HG03103 (cell line): Measurements from ENCODE around the gene ARSA.
"Not testable (repeated sequence)": the region's sequence is repeated elsewhere in the genome, so short reads cannot be mapped to it uniquely, and the experiment has no call there.

Source experiments
- ATAC-seq: cut with Tn5 transposase; IDR thresholded peaks from one replicate; pipeline ENCODE4 v1.9.1; 2021; ENCODE audit warnings: low read depth; ENCODE audit not compliant: unreplicated experiment

Gene ARSA

DNA sequence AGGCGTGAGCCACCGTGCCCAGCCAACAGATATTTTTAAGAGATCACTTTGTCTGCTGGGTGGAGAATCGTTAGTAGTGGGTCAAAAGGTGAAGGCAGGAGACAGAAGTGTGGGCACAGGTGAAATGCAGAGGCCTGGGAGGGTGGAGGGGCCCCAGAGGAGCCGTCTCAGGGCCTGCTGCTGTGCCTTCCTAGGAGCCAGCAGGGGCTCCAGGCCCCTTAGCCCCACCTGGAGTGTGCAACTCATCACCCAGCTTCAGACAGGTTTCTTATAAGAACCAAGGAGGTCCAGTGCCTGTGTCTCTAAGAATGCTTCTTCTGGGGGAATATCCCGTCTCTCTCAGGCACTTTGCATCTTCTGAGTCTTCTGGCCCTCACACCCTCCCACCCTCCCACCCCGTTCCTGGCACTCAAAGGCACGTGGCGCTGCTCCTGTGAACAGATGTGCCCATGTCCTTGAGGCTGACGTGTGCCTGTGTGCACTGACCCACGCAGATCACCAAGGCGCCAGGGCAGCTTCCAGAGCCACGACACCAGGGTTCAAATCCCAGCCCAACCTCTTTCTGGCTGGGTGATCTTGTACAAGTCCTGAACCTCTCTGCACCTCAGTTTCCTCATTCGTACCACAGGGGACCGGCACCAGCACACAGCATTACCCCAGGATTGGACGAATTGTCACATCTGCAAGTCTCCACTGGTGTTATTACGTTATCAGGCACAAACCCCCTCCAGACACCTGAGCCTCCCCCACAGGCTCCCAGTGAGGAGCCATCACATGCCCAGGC lies 3.4 kb downstream of the ARSA start:
- ATAC-seq, result no peak

DNA sequence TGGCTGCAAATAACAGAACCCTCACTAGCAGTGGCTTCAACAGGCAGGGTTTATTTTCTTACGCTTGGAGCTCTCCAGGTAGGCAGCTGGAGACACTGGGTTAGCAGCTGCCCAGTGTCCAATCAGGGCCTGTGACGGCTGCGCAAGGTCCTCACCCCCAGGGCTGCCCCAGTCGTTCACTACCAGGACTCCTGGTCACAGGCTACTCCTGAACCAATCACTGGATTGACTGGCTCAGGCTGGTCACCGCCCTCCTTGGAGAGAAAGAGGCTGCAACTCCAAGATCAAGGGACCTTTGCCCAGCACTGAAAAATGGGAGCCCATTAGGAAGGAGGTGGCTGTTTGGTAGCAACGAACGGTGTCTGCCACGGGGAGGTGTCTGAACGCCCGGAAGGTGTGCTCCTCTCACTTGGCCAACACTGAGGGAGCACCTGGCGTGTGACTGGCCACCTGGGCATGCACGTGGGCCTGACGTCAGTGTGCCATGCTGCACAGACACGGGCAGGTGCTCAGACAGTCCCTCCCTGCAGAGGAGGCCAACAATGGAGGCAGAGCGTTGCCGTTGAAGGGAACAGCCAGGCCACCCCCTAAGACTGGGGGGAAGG lies 5.1 kb downstream of the ARSA start:
- ATAC-seq, result no peak

DNA sequence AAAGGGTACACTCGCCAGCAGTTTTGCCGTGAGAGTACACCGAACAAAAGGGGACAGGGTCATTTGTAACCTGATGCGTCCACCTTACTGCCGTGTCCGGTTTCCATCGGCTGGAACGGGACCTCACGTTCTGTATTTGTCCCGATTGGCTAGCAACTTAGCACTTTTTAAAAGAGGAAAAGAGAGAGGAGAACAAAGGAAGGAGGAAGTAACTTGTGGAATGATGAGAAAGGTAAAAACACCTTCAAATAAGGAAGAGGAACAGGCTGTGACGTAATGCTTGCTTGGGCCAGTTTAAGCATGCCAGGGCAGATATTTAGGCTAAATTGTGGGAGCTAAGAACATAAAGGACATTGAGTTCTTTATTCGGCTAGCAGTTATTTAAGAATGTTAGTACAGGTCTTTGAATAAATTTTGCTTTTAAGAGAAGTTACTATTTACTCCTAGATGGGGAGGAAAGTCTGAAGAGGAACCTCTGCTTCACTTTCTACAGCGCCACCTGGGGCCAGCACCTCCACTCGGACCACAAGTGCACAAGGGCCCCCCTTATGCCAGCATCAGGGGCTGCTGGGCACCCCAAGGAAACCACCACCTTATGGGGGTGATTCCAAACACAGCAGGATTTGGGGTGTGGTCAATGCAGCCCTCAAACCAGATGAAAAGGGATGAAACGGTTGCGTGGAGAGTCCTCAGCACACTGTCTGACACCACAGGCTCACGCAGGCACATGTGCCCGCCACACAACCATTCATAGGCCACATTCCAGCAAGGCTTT lies 5.8 kb downstream of the ARSA start:
- no peak for ATAC-seq

DNA sequence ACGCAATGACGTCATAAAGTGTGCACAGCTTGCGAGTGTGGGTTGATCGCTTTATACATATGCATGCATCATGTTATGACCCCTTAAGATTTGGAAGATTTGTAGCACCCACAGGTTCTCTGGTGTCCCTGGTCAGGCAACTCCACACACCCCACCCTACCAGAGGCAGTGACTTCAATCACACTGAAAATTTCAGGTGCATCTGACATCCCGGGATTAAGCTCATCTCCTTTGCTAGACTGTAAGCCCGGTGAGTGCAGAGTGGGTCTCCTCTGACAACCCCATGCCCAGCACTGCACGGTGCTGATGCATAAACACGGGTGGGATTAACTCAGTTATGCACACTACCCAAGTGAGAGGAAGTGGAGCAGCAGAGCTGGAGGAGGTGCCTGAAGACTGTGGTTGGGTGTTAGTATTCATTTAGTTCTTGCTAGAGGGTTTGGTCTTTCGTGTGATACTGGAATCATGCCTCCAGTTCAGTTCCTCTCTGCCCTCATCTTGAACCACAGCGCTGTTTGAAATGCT lies 6.5 kb downstream of the ARSA start:
- ATAC-seq, result no peak

DNA sequence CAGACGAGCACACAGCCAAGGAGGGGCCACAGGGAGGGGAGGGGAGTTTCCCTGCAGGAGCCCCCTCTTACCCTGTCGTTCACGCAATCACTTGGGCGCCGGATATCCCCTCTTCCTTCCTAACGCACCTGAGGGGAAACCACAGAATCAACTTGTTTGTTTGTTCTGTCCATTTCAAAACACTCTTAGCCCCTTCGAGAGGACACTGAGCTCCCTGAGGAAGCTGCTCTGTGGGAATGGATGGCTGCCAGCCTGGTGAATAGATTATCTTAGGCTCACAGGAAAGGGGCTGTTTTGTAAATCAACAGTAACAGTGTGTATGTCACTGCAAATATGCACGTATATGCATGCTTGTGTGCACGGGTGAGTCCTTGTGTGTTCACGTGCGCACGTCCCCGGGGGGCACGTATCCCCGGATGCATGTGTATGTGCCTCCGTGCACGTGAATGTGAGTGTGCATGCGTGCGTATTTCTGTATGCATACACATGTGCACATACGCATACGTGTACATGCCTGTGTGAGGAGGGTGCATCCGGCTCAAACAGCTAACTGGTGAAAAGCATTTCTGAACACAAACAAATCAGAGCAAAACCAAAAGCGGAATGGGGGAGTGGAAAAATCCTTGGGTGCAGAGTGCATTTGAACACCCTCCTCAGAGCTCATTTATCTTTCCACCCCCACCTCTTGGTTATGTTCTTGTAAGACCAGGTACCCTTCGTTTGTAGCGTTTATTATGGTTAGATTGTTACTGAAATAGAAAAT lies 7.2 kb downstream of the ARSA start:
- ATAC-seq, result no peak

DNA sequence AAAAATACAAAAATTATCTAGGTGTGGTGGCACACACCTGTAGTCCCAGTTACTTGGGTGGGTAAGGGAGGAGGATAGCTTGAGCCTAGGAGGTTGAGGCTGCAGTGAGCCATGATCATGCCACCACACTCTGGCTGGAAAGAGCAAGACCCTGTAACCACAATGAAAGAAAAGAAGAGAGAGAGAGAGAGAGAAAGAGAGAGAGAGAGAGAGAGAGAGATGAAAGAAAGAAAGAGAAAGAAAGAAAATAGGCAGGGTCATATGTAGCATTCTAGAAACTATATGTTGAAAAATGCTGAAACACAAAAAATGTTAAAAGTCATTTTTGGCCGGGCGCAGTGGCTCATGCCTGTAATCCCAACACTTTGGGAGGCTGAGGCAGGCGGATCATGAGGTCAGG lies 13.7 kb downstream of the ARSA start:
- not testable (repeated sequence) for ATAC-seq

DNA sequence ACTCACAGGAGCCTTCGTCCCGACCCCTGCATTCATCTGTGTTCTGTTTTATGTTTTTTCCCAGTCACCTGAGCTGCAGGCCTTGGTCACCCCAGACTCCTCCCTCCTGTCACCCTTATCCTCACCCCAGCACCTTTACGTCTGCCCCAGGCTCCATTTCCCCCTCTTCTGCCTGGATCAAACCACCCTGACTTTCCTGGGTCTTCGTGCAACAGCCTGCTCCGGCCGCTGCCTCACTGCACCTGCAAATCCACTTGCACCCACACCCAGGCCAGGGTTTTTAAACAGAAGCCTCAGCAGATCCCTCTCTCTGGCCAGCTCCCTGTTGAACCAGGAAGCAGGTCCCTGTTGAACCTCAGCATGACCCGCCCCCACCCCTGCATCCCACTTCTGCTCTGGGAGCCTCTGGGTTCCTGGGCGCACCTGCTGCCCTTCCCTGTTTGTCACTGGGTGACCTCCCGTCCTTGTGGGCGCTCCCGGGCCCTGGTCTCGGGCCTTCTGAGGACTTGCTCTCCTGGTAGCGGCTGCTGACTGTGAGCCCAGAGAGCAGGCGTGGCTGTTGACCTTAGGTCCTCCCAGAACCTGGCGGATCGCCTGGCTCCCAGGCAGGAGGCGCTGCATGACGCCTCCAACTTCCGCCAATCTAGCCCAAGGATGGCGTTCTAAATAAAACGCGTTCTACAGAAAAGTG lies 14.5 kb downstream of the ARSA start:
- no peak for ATAC-seq

DNA sequence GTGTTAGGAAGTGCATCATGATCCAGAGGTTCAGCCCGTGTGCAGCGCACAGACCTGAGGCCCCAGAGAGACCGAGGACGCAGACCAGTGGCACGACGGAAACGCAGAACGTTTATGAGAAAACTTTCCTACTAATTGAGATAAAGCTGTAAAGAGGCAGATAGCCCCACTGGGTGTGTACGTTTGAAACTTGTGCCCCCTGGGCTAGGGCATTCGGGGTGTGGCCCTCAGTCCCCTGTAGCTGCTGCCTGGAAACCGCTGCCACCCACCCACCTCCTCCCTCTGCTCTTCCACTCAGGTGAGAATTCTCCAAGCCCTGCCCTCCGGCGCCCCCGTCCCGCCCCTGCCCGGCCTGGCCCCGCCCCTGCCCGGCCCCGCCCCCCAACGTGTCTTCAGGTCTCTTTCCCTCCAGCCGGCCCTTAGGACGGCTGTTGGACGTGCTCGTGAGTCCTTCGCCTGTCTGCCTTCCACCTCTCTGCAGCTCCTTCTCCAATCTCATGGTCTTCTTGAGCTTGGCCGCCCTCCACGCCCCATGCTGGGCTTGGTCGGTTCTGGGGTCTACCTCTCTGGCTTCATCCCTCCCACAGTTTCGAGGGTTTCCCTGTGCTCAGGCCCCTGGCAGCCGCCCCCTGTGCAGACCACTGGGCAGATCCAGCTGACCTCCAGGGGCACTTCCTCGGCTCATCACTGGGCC lies 15.3 kb downstream of the ARSA start:
- ATAC-seq, result no peak

DNA sequence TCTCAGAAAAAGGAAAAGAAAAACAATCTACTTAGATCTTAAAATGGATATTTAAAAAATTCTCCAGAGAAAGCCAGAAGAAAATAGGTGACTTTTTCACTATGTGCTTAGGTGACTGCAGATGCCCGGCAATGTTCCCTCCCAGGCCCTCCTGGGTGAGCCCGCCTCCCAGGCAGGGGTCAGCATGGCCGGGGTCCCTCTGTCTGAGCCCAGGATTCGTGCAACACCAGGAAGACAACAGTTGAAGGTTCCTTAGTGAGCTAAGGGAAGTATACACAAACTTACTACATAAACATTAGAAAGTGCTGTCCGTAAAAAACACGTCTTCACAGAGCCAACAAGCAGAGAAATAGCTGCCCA lies 15.8 kb downstream of the ARSA start:
- ATAC-seq, result no peak

DNA sequence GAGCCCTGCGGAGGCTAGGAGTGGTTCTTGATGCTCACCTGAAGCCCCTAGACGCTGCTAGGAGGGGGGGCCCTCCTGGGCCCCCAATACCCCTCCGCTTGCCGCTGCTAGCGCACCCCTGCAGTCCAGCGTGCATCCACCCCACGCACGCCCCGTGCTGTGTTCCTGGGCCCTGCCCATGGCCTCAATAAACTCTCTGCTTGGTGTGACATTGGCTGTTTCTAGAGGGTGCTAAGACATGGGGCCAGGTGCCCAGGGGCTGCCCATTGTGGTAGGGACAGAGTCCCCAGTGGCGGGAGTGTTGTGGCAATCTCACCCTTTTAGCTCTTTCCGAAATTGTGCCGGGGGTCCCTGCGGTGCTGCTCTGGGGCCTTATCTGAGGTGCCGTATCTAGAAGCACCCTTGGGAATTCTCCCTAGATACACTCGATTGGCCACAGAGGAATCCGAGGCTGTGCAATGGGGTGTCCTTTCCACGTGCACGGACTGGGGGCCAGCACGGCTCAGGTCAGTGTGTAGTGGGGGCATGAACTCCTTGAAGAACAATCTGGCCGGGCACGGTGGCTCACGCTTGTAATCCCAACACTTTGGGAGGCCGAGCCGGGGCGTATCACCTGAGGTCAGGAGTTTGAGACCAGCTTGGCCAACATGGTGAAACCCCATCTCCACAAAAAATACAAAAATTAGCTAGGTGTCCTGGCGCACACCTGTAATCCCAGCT lies 16.5 kb downstream of the ARSA start:
- ATAC-seq, result no peak

DNA sequence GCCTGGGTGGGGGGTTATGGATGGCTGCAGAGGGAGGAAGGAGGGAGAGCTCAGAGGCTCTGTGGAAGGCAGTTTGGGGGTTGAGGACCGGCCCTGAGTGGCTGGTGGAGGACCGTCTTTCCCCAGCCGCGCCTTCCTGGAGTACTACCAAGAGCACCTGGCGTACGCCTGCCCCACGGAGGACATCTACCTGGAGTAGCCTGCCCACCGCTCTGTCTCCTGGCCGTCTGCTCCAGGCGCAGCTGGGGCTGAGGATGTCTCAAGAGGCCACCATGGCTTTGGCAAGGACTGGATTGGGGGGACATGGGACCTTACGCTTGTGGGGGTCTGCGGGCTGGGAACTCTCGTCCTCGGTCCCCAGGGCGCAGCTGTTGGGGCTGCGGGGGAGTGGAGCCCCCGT lies 17.4 kb downstream of the ARSA start:
- ATAC-seq, result no peak

DNA sequence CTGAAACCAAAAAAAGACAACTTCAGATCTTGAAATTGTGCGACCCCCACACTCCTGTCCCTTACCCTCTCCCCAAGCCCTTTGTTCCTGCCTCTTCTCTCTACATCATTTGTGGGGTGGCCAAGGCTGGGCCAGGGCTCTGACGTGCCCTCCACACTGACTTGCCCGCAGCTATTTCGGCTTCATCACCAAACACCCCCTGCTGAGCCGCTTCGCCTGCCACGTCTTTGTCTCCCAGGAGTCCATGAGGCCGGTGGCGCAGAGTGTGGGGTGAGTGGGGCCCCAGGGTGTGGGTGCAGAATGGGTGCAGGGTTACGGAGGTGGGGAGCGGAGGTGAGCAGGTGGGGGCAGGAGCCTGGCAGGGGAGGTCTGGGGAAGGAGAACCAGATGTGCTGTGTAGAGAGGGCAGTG lies 17.9 kb downstream of the ARSA start:
- ATAC-seq, result no peak

DNA sequence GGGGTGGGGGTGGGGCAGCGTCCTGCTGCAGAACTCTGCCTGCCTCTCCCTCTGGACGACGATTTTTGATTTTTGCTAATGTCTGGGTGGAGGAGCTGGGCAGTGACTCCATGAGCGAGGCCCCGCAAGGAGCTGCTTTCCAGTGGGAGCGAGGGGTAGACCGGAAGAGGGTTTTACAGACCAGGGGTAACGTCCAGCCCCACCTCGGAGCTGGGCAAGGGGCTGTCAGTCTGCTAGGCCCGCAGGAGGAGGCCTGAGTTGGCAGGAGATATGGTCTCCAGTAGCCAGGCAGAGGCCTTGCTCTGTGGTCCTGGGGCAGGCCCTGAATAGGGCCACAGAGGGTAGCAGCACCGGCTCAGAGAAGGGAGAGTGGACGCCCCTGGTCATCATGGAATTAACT lies 18.4 kb downstream of the ARSA start:
- ATAC-seq, result no peak

DNA sequence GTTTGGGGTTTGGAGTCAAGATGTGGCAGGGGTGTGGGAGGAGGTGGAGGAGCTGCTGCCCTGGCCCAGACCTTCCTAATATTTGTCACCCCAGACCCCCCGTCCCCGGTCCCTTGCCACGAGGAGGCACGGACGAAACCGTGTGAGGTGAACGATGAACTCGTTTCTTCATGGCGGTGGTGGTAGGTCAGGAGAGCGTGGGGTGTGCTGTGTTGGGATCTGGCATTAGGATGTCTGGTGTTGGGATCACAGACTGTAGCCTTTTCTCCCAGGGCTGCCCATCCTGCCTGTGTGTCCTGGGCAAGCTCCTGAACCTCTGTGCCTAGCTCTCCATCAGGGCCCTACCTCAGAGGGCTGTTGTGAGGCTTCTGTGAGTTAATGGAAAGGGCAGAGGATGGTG lies 19.0 kb downstream of the ARSA start:
- no peak for ATAC-seq

DNA sequence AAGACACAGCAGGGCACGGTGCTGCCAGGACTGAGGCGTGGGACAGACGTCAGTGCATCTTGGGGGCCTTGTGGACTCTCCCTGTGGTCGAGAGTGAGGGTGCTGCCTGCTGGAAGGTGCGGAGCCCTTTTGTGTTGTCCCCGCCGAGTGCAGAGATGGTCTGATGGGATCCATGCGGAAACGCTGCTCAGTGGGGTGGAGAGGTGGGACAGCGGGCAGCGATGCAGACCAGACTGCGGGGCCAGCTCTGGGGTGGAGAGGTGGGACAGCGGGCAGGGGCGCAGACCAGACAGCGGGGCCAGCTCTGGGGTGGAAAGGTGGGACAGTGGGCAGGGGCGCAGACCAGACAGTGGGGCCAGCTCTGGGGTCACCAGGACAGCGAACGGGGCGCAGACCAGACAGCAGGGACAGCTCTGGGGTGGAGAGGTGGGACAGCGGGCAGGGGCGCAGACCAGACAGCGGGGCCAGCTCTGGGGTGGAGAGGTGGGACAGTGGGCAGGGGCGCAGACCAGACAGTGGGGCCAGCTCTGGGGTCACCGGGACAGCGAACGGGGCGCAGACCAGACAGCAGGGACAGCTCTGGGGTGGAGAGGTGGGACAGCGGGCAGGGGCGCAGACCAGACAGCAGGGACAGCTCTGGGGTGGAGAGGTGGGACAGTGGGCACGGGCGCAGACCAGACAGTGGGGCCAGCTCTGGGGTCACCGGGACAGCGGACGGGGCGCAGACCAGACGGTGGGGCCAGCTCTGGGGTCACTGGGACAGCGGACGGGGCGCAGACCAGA lies 19.7 kb downstream of the ARSA start:
- ATAC-seq, result not testable (repeated sequence)

DNA sequence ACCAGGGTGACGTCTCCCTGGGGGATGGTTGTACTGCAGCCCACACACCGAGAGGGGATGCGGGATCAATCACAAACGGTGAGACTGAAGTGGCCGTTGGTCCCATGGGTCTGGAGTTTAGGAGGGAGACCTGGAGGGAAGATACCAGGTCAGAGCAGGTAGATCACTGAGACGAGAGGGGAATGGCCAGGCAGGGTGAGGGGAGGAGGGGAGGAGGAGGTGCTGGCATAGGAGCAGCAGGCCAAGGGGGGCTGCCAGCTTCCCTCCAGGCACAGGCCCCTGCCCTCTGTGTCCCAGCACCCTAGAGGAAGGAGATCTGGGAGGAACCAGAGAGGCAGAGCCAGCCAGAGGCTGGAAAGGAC lies 20.3 kb downstream of the ARSA start:
- ATAC-seq, result no peak

DNA sequence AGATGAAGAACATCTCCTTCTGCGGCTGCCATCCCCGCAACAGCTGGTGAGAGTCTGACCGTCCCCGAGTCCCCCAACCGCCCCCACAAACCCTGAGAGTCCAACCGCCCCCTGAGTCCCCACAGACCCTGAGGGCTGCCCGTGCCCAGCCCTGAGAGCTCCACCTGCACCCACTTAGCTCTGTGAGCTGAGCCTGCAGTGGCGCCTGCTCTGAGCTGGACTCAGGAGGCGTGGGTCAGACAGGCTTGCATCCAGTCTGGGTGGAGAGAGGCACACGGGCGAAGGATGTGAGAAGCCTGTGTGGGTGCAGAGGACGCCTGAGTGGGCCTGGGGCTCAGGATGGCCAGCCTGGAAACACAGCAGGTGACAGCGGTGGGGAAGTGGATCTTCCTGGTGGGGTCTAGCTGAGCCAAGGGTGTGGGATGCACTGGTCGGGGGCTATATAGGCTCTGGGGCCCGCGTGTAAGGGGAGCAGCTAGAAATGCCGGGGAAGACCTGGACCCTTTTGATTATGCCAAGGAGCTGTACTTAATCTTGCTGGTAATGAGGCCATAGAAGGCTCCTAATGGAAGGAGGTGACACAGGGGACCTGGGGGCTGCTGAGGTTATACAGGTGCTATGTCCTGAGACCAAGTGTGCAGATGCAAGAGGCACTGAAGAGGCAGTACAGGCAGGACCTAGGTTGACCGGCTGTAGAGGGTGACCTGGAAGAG lies 20.9 kb downstream of the ARSA start:
- ATAC-seq, result no peak
